ENCODE results near the gene SIGLEC11. TPM values are rescaled to one million over a fixed set of nuclear protein-coding genes. Genes with fewer than 3 reads are reported as not detected.

The SIGLEC11 gene
- total and polyA plus RNA-seq, 2 donors (not counting 3 experiments of a cell fraction or from before 2014, with no cell fraction given): not detected

- intact Hi-C loops (cut with micrococcal nuclease): no loop called here
- Histone ChIP-seq H2AFZ (ENCODE audit: low read depth, low read length) (no peak overlapping the region), H3K9me1 (replicated peaks; ENCODE audit: control insufficient read depth, extremely low read depth, insufficient read depth, low read length) (no peaks in the 10 kb centered on the region), H3K36me3 (ENCODE audit: control insufficient read depth in 2 of 2, extremely low read depth in 1 of 2, insufficient read depth in 2 of 2, low read length in 2 of 2) (no peaks in the 10 kb centered on the region), H3K4me3 (replicated peaks in 1 of 3; ENCODE audit: insufficient read depth in 1 of 3, low read depth in 1 of 3, low read length in 3 of 3) (no peak overlapping the region), H4K20me1 (replicated peaks; ENCODE audit: control insufficient read depth, extremely low read depth, insufficient read depth, low read length) (no peaks in the 10 kb centered on the region), H3K9me3 (replicated peaks; ENCODE audit: control insufficient read depth, insufficient read depth, low read length) (no peaks in the 10 kb centered on the region), H3K79me2 (ENCODE audit: control insufficient read depth, insufficient read depth, low read length) (no peaks in the 10 kb centered on the region), H3K4me2 (ENCODE audit: insufficient read depth, low read length) (no peak overlapping the region), H3K27ac (ENCODE audit: insufficient read depth, low read depth, low read length) (no peak overlapping the region), H3K9ac (replicated peaks; ENCODE audit: extremely low read depth, insufficient read depth, low read length) (no peak overlapping the region), H3K4me1 (ENCODE audit: control insufficient read depth, extremely low read depth, insufficient read depth, low read length) (peaks cover 1% of the 10 kb centered on the region), H3K27me3 (ENCODE audit: control insufficient read depth in 2 of 2, insufficient read depth in 2 of 2, low read length in 2 of 2) (peaks cover 9 to 15% of the 10 kb centered on the region in 2 experiments)
- CTCF ChIA-PET: interaction anchor here (2.3 kb wide), 1 partner anchor 12 kb away, joined by 5 read pairs; no protein-coding TSS in a partner anchor
- BruUV-seq (replicated peaks): no TSS peak
- TF ChIP-seq GATA2 (IDR thresholded peaks at IDR 0.05; ENCODE audit: insufficient read depth, insufficient read length, low read depth, low read length) (no peak), POLR2AphosphoS5 (IDR thresholded peaks at IDR 0.05; ENCODE audit: insufficient read depth, low read depth, low read length) (no peak), EZH2 (IDR thresholded peaks at IDR 0.05; ENCODE audit: borderline replicate concordance, low read depth, low read length, severe bottlenecking) (no peak), JUN (IDR thresholded peaks at IDR 0.05; ENCODE audit: borderline replicate concordance, insufficient read depth, insufficient read length, low read depth) (no peak), MYC (IDR thresholded peaks at IDR 0.05; ENCODE audit: low read depth, low read length) (no peak), POLR2A (IDR thresholded peaks at IDR 0.05; ENCODE audit: low read depth, low read length) (no peak)
- POLR2A ChIA-PET: no interaction called here
- DNase-seq (ENCODE audit: low read depth, low spot score) (no peak), FAIRE-seq (no peak)
- dilution Hi-C loops (cut with MboI; ENCODE audit: extremely low pct_ligation_motif_present, low sequenced_read_pairs): no loop called here
These were observed 11.0 kb downstream of the SIGLEC11 start for GRCh38 chr19:49949742-49950589.

GRCh38 chr19:49946415-49946814, 14.6 kb downstream of the SIGLEC11 start:
- DNase-seq (ENCODE audit: low read depth, low spot score) (no peak), FAIRE-seq (no peak)
- intact Hi-C loops (cut with micrococcal nuclease): no loop called here
- Histone ChIP-seq H3K4me1 (ENCODE audit: control insufficient read depth, extremely low read depth, insufficient read depth, low read length) (no peaks in the 10 kb centered on the region), H3K9ac (replicated peaks; ENCODE audit: extremely low read depth, insufficient read depth, low read length) (no peak overlapping the region), H3K4me2 (ENCODE audit: insufficient read depth, low read length) (no peak overlapping the region), H3K36me3 (ENCODE audit: control insufficient read depth in 2 of 2, extremely low read depth in 1 of 2, insufficient read depth in 2 of 2, low read length in 2 of 2) (no peaks in the 10 kb centered on the region), H3K9me1 (replicated peaks; ENCODE audit: control insufficient read depth, extremely low read depth, insufficient read depth, low read length) (no peaks in the 10 kb centered on the region), H3K79me2 (ENCODE audit: control insufficient read depth, insufficient read depth, low read length) (no peaks in the 10 kb centered on the region), H3K27me3 (ENCODE audit: control insufficient read depth in 2 of 2, insufficient read depth in 2 of 2, low read length in 2 of 2) (no peaks in the 10 kb centered on the region), H4K20me1 (replicated peaks; ENCODE audit: control insufficient read depth, extremely low read depth, insufficient read depth, low read length) (no peaks in the 10 kb centered on the region), H3K27ac (ENCODE audit: insufficient read depth, low read depth, low read length) (no peak overlapping the region), H3K4me3 (replicated peaks in 1 of 3; ENCODE audit: insufficient read depth in 1 of 3, low read depth in 1 of 3, low read length in 3 of 3) (no peak overlapping the region), H3K9me3 (replicated peaks; ENCODE audit: control insufficient read depth, insufficient read depth, low read length) (no peaks in the 10 kb centered on the region), H2AFZ (ENCODE audit: low read depth, low read length) (no peak overlapping the region)
- ChIA-PET POLR2A (no interaction called here), CTCF (interaction anchor here (2.0 kb wide), 1 partner anchor 9 kb away, joined by 5 read pairs; no protein-coding TSS in a partner anchor)
- BruUV-seq (replicated peaks): no TSS peak
- dilution Hi-C loops (cut with MboI; ENCODE audit: extremely low pct_ligation_motif_present, low sequenced_read_pairs): no loop called here
- TF ChIP-seq EZH2 (IDR thresholded peaks at IDR 0.05; ENCODE audit: borderline replicate concordance, low read depth, low read length, severe bottlenecking) (no peak), MYC (IDR thresholded peaks at IDR 0.05; ENCODE audit: low read depth, low read length) (no peak), FOS (IDR thresholded peaks at IDR 0.05; ENCODE audit: borderline replicate concordance, insufficient read depth, low read length) (no peak), CTCF (IDR thresholded peaks at IDR 0.05; ENCODE audit: extremely low read depth in 1 of 2, insufficient read depth in 1 of 2, low read depth in 1 of 2, low read length in 2 of 2) (no peak), JUN (IDR thresholded peaks at IDR 0.05; ENCODE audit: borderline replicate concordance, insufficient read depth, insufficient read length, low read depth) (no peak), POLR2A (IDR thresholded peaks at IDR 0.05; ENCODE audit: low read depth, low read length) (no peak), POLR2AphosphoS5 (IDR thresholded peaks at IDR 0.05; ENCODE audit: insufficient read depth, low read depth, low read length) (no peak), MAX (IDR thresholded peaks at IDR 0.05; ENCODE audit: insufficient read depth, insufficient read length) (no peak), GATA2 (IDR thresholded peaks at IDR 0.05; ENCODE audit: insufficient read depth, insufficient read length, low read depth, low read length) (no peak)

All from endothelial cell of umbilical vein (primary cell).